H1 (cell line): Measurements from ENCODE around the gene ZC3H18. TPM values are rescaled to one million over a fixed set of nuclear protein-coding genes. Genes with fewer than 3 reads are reported as not detected.

ENCODE experiments used
- CTCF ChIA-PET: fragments of 300-600 bp; sonication (Branson Sonifier 250); formaldehyde crosslinking; loops from one replicate; lab custom pipeline; 2021; ENCODE audit not compliant: partially characterized antibody; lab: Charles Lee
- POLR2A ChIA-PET: fragments of 300-600 bp; sonication (Branson Sonifier 250); formaldehyde crosslinking; loops from one replicate; lab custom pipeline; 2021; ENCODE audit warnings: inconsistent platforms; ENCODE audit not compliant: partially characterized antibody; lab: Charles Lee
- DNase-seq, 2 experiments: peaks; one replicate each; pipeline versions ENCODE4 v3.0.0 to v3.0.0-alpha.2; 2010 to 2022; ENCODE audit warnings: low spot score in 2 of 2, low read depth in 1 of 2, mixed read lengths in 1 of 2
- FAIRE-seq: peaks from 2 replicates; lab custom pipeline; 2011; peaks lifted over from hg19 to GRCh38; lab: Jason Lieb, UNC
- H2AFZ ChIP-seq: 2 replicates; pipeline ENCODE4 v1.8.1; 2012; ENCODE audit warnings: low read length, inconsistent platforms
- H2AK5ac ChIP-seq: 2 replicates; pipeline ENCODE4 v1.6.1; 2013; ENCODE audit warnings: low read depth, low read length
- H2BK120ac ChIP-seq: replicated peaks from 2 replicates; pipeline ENCODE3; 2013; ENCODE audit warnings: low read depth, low read length, inconsistent platforms
- H2BK12ac ChIP-seq: 2 replicates; pipeline ENCODE4 v1.6.1; 2013; ENCODE audit warnings: low read depth, low read length
- H2BK15ac ChIP-seq: 2 replicates; pipeline ENCODE4 v1.6.1; 2013; ENCODE audit warnings: low read length
- H2BK20ac ChIP-seq: 2 replicates; pipeline ENCODE4 v1.6.1; 2013; ENCODE audit warnings: low read length
- H2BK5ac ChIP-seq: 2 replicates; pipeline ENCODE4 v1.6.1; 2013; ENCODE audit warnings: low read depth, low read length
- H3K14ac ChIP-seq: 2 replicates; pipeline ENCODE4 v1.6.1; 2013; ENCODE audit warnings: inconsistent platforms; ENCODE audit not compliant: insufficient read length
- H3K18ac ChIP-seq: 2 replicates; pipeline ENCODE4 v1.6.1; 2013; ENCODE audit warnings: low read length; ENCODE audit errors: extremely low read depth
- H3K23ac ChIP-seq: 2 replicates; pipeline ENCODE4 v1.6.1; 2013; ENCODE audit warnings: inconsistent platforms; ENCODE audit not compliant: insufficient read length
- H3K23me2 ChIP-seq: 2 replicates; pipeline ENCODE4 v1.6.1; 2013; ENCODE audit warnings: low read depth, low read length
- H3K27ac ChIP-seq: 2 replicates; pipeline ENCODE4 v1.6.1; 2011; ENCODE audit warnings: low read depth, low read length, inconsistent platforms
- H3K27me3 ChIP-seq, 4 experiments: replicated peaks in 1 of 4; 1 replicate in 1 of 4; 2 replicates in 3 of 4; pipeline versions ENCODE4 v1.6.1 to v1.8.1; 2011 to 2013; ENCODE audit warnings: low read length in 3 of 4, mild to moderate bottlenecking in 3 of 4, inconsistent platforms in 2 of 4, mixed read lengths in 2 of 4, moderate library complexity in 1 of 4; ENCODE audit not compliant: control insufficient read depth in 3 of 4, insufficient read depth in 3 of 4; ENCODE audit errors: extremely low read depth in 1 of 4
- H3K36me3 ChIP-seq, 4 experiments: 2 replicates each; pipeline versions ENCODE4 v1.6.1 to v1.8.1; 2011 to 2013; ENCODE audit warnings: mild to moderate bottlenecking in 4 of 4, low read length in 3 of 4, moderate library complexity in 2 of 4, control low read depth in 1 of 4, inconsistent platforms in 1 of 4; ENCODE audit not compliant: insufficient read depth in 4 of 4, control insufficient read depth in 2 of 4
- H3K4ac ChIP-seq: replicated peaks from 2 replicates; pipeline ENCODE3; 2013; ENCODE audit warnings: low read length, low read depth, mixed read lengths, inconsistent platforms; ENCODE audit not compliant: insufficient read length
- H3K4me1 ChIP-seq, 4 experiments: replicated peaks in 1 of 4; 1 replicate in 1 of 4; 2 replicates in 3 of 4; pipeline versions ENCODE4 v1.6.1 to v1.8.1; 2011 to 2013; ENCODE audit warnings: low read length in 3 of 4, inconsistent platforms in 2 of 4, mixed read lengths in 1 of 4; ENCODE audit not compliant: insufficient read depth in 4 of 4, control insufficient read depth in 3 of 4
- H3K4me2 ChIP-seq, 2 experiments: 2 replicates each; pipeline versions ENCODE4 v1.6.1 to v1.8.1; 2011 to 2013; ENCODE audit warnings: low read depth in 2 of 2, low read length in 2 of 2, control low read depth in 1 of 2, inconsistent platforms in 1 of 2, mild to moderate bottlenecking in 1 of 2; ENCODE audit not compliant: insufficient read depth in 1 of 2
- H3K4me3 ChIP-seq, 4 experiments: fragments of 200-600, 300-600 bp in 1 of 4; sonication (generic), shearing (Covaris generic), sonication (Bioruptor Twin) in 1 of 4; 2 replicates each; pipeline versions ENCODE4 v1.5.1 to v1.8.1; 2011 to 2016; ENCODE audit warnings: low read length in 4 of 4, low read depth in 3 of 4, control low read depth in 2 of 4, inconsistent platforms in 2 of 4, mild to moderate bottlenecking in 2 of 4, mixed read lengths in 1 of 4, moderate library complexity in 1 of 4; ENCODE audit not compliant: insufficient read depth in 2 of 4; ENCODE audit errors: extremely low read depth in 1 of 4
- H3K56ac ChIP-seq: replicated peaks from 2 replicates; pipeline ENCODE3; 2013; ENCODE audit warnings: low read depth, mild to moderate bottlenecking, mixed read lengths, low read length, inconsistent platforms; ENCODE audit not compliant: insufficient read length
- H3K79me1 ChIP-seq: 2 replicates; pipeline ENCODE4 v1.6.1; 2013; ENCODE audit warnings: low read depth, low read length, control low read depth
- H3K79me2 ChIP-seq, 2 experiments: 2 replicates each; pipeline versions ENCODE4 v1.6.1 to v1.8.1; 2012 to 2013; ENCODE audit warnings: low read length in 2 of 2, mild to moderate bottlenecking in 2 of 2, inconsistent platforms in 1 of 2; ENCODE audit not compliant: insufficient read depth in 2 of 2, control insufficient read depth in 1 of 2
- H3K9ac ChIP-seq, 4 experiments: replicated peaks in 1 of 4; 1 replicate in 1 of 4; 2 replicates in 3 of 4; pipeline versions ENCODE4 v1.6.1 to v1.8.1; 2011 to 2013; ENCODE audit warnings: low read depth in 3 of 4, low read length in 3 of 4, control low read depth in 2 of 4, mild to moderate bottlenecking in 2 of 4, moderate library complexity in 2 of 4, inconsistent platforms in 1 of 4; ENCODE audit errors: extremely low read depth in 1 of 4
- H3K9me3 ChIP-seq, 2 experiments: 2 replicates each; pipeline versions ENCODE4 v1.6.1 to v1.8.1; 2012 to 2013; ENCODE audit warnings: mild to moderate bottlenecking in 2 of 2, moderate library complexity in 2 of 2, control low read depth in 1 of 2, inconsistent platforms in 1 of 2, low read depth in 1 of 2, low read length in 1 of 2, mixed read lengths in 1 of 2; ENCODE audit not compliant: insufficient read depth in 2 of 2
- H4K20me1 ChIP-seq, 2 experiments: replicated peaks in 1 of 2; 2 replicates each; pipeline versions ENCODE3 to v1.8.1; 2011 to 2013; ENCODE audit warnings: inconsistent platforms in 2 of 2, low read length in 2 of 2, mild to moderate bottlenecking in 1 of 2; ENCODE audit not compliant: insufficient read depth in 2 of 2, control insufficient read depth in 1 of 2
- H4K5ac ChIP-seq: 2 replicates; pipeline ENCODE4 v1.6.1; 2013; ENCODE audit warnings: low read length, low read depth, mixed read lengths, inconsistent platforms; ENCODE audit not compliant: insufficient read length
- H4K8ac ChIP-seq: 2 replicates; pipeline ENCODE4 v1.8.0; 2013; ENCODE audit warnings: mild to moderate bottlenecking, moderate library complexity, low read length, inconsistent platforms; ENCODE audit not compliant: insufficient read depth; ENCODE audit errors: extremely low read depth
- H4K91ac ChIP-seq: replicated peaks from 2 replicates; pipeline ENCODE3; 2013; ENCODE audit warnings: low read length, mixed read lengths, inconsistent platforms; ENCODE audit not compliant: insufficient read length
- BCL11A ChIP-seq, 2 experiments: IDR thresholded peaks; one replicate each; pipeline ENCODE4 v1.6.1; 2011; ENCODE audit warnings: low read depth in 2 of 2, low read length in 2 of 2, mild to moderate bottlenecking in 2 of 2
- CEBPB ChIP-seq: IDR thresholded peaks from 2 replicates; pipeline ENCODE4 v1.6.1; 2012; ENCODE audit warnings: low read depth, low read length
- CREB1 ChIP-seq: IDR thresholded peaks from 2 replicates; pipeline ENCODE4 v1.6.1; 2012; ENCODE audit warnings: inconsistent platforms
- KDM5A ChIP-seq: fragments of 200-600 bp; IDR thresholded peaks from 2 replicates; pipeline ENCODE4 v1.7.1; 2012; ENCODE audit warnings: mild to moderate bottlenecking, low read length, inconsistent platforms, mixed read lengths
- SIN3A ChIP-seq, 2 experiments: IDR thresholded peaks in 1 of 2; conservative IDR thresholded peaks in 1 of 2; 2 replicates each; pipeline ENCODE4 v1.6.1; 2011 to 2012; ENCODE audit warnings: low read length in 2 of 2, improper control_type of control experiment in 1 of 2, low read depth in 1 of 2, mild to moderate bottlenecking in 1 of 2
- SP2 ChIP-seq: IDR thresholded peaks from 2 replicates; pipeline ENCODE4 v1.6.1; 2012; ENCODE audit warnings: mild to moderate bottlenecking, low read length, inconsistent platforms
- SP4 ChIP-seq: IDR thresholded peaks from 2 replicates; pipeline ENCODE4 v1.6.1; 2012; ENCODE audit warnings: low read length, inconsistent platforms
- USF2 ChIP-seq: IDR thresholded peaks from 2 replicates; pipeline ENCODE4 v1.6.1; 2011; ENCODE audit warnings: low read length, improper control_type of control experiment
- YY1 ChIP-seq: IDR thresholded peaks from 2 replicates; pipeline ENCODE4 v1.6.1; 2011; ENCODE audit warnings: low read depth, mild to moderate bottlenecking, low read length
- WGBS, 2 experiments: shearing (Covaris generic) in 1 of 2; methylation state at CpG; one replicate each; pipeline versions ENCODE4 v1.1.6 to v1.1.7; 2013 to 2015; ENCODE audit warnings: low lambda C conversion rate in 2 of 2, mixed read lengths in 2 of 2, inconsistent platforms in 1 of 2, low coverage in 1 of 2, missing lambda C conversion rate in 1 of 2; ENCODE audit not compliant: insufficient replicate concordance in 2 of 2, insufficient coverage in 1 of 2, insufficient read length in 1 of 2; ENCODE audit errors: extremely low coverage in 1 of 2, missing lambda C conversion rate in 1 of 2; 5-methylcytosine and 5-hydroxymethylcytosine counted together
- polyA plus RNA-seq, 7 experiments: library from polyadenylated mRNA; depleted of rRNA in 3 of 7; stranded (reverse) in 5 of 7; unstranded in 2 of 7; fragments of >200 nt in 5 of 7; fragments of 200-250 nt in 2 of 7; gene quantifications; 1 replicate in 5 of 7; 2 replicates in 1 of 7; 4 replicates in 1 of 7; pipeline versions ENCODE4 v1.2.1 to v1.2.3, GENCODE V29; 2011 to 2013; ENCODE audit warnings: missing spikeins in 2 of 7, mixed read lengths in 2 of 7
- total RNA-seq: library from RNA; stranded (reverse); fragmentation: NEBNext Ultra II Directional; extraction: Animal tissue kit (Norgen Biotek cat#: 25700); gene quantifications from 2 replicates; pipeline ENCODE4 v1.2.1, GENCODE V29; 2021
- TF ChIP-seq, protein P1 (sequence below): IDR thresholded peaks from 2 replicates; pipeline ENCODE4 v1.6.1; 2012; ENCODE audit warnings: low read length, inconsistent platforms

The ZC3H18 gene
- total and polyA plus RNA-seq, 2 of the 8 experiments (the other 6 are each of a cell fraction or from before 2014, with no cell fraction given): 12.1 to 73.2 TPM

GRCh38 chr16:88566158-88566557 is 4.0 kb upstream of the ZC3H18 start:
- Histone ChIP-seq H3K14ac (no peak overlapping the region), H3K79me1 (peaks cover 3% of the 10 kb centered on the region), H2AFZ (no peak overlapping the region), H3K4me3 (no peak overlapping the region), H2BK20ac (no peak overlapping the region), H3K56ac (no peak overlapping the region), H3K4me1 (peaks cover 0 to 2% (median under 1%) of the 10 kb centered on the region in 4 experiments; a peak in 3 of 7 replicates), H4K8ac (no peak overlapping the region), H3K27me3 (peaks cover 0 to 6% (median 2%) of the 10 kb centered on the region in 4 experiments; a peak in 3 of 7 replicates), H3K36me3 (no peaks in the 10 kb centered on the region), H3K18ac (no peak overlapping the region), H2BK15ac (no peak overlapping the region), H3K4me2 (no peak overlapping the region), H3K23ac (no peak overlapping the region), H3K9me3 (no peaks in the 10 kb centered on the region), H4K20me1 (peaks cover 3 to 6% of the 10 kb centered on the region in 2 experiments), H4K91ac (no peak overlapping the region), H2BK5ac (no peak overlapping the region), H3K23me2 (peaks cover 7% of the 10 kb centered on the region), H2BK12ac (no peak overlapping the region), H2AK5ac (no peak overlapping the region), H3K27ac (no peak overlapping the region), H3K4ac (no peak overlapping the region), H3K9ac (no peak overlapping the region), H2BK120ac (no peak overlapping the region), H4K5ac (no peak overlapping the region), H3K79me2 (peaks cover 6 to 8% of the 10 kb centered on the region in 2 experiments)
- POLR2A ChIA-PET: no interaction called here
- FAIRE-seq: no peak
- WGBS, 2 experiments: 74% methylated on average over 6 of the region's 6 CpGs; no CpG with 5 or more reads in 1 of the 2 experiments
- CTCF ChIA-PET: interaction anchor here (0.6 to 1.5 kb wide), 6 partner anchors 10 to 130 kb away, joined by 3 to 6 read pairs (median 3); no protein-coding TSS in a partner anchor
- DNase-seq: no peak
- TF ChIP-seq, protein P1, sequence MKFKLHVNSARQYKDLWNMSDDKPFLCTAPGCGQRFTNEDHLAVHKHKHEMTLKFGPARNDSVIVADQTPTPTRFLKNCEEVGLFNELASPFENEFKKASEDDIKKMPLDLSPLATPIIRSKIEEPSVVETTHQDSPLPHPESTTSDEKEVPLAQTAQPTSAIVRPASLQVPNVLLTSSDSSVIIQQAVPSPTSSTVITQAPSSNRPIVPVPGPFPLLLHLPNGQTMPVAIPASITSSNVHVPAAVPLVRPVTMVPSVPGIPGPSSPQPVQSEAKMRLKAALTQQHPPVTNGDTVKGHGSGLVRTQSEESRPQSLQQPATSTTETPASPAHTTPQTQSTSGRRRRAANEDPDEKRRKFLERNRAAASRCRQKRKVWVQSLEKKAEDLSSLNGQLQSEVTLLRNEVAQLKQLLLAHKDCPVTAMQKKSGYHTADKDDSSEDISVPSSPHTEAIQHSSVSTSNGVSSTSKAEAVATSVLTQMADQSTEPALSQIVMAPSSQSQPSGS: no peak
- TF ChIP-seq SP2 (no peak), SP4 (no peak), YY1 (no peak), CEBPB (no peak), USF2 (no peak), CREB1 (no peak), KDM5A (no peak), BCL11A (IDR thresholded peaks at IDR 0.05; ENCODE audit: low read depth in 2 of 2, low read length in 2 of 2) (no peak), SIN3A (conservative IDR thresholded peaks at IDR 0.05 in 1 of 2, IDR thresholded peaks at IDR 0.05 in 1 of 2; ENCODE audit: low read depth in 1 of 2, low read length in 2 of 2) (no peak)
